ENCODE measurements around the gene SPINK1. TPM values are rescaled to one million over a fixed set of nuclear protein-coding genes. Genes with fewer than 3 reads are reported as not detected.

Gene SPINK1
- total and polyA plus RNA-seq, 7 donors, result 4.6 to 537 (median 224) TPM; not detected in 3

GRCh38 chr5:147851578-147851977 lies 20.1 kb upstream of the SPINK1 start:
- no peak overlapping the region for H3K4me3 ChIP-seq
- no peak for DNase-seq
- WGBS, 2 donors, result 92 to 96% methylated on average over 3 of the region's 3 CpGs
- no peak for TF ChIP-seq POLR2A (IDR thresholded peaks at IDR 0.05)
- H3K4me1 ChIP-seq, result no peaks in the 10 kb centered on the region
- H3K36me3 ChIP-seq, result no peaks in the 10 kb centered on the region
- H3K9me3 ChIP-seq, result no peaks in the 10 kb centered on the region
- no peaks in the 10 kb centered on the region for H3K27me3 ChIP-seq
- H3K27ac ChIP-seq, result no peak overlapping the region
- intact Hi-C loops (cut with DNase I), result no loop called here

GRCh38 chr5:147849226-147849625 lies 17.8 kb upstream of the SPINK1 start:
- Histone ChIP-seq H3K4me3 (no peak overlapping the region), H3K9me3 (no peaks in the 10 kb centered on the region), H3K27ac (no peak overlapping the region), H3K27me3 (no peaks in the 10 kb centered on the region), H3K4me1 (no peaks in the 10 kb centered on the region), H3K36me3 (no peaks in the 10 kb centered on the region)
- TF ChIP-seq EP300 (IDR thresholded peaks at IDR 0.05) (no peak), POLR2AphosphoS5 (IDR thresholded peaks at IDR 0.05) (no peak), CTCF (IDR thresholded peaks at IDR 0.05) (no peak), POLR2A (IDR thresholded peaks at IDR 0.05) (no peak)
- intact Hi-C loops (cut with DNase I), result no loop called here
- DNase-seq, result no peak
- 69 to 88% methylated on average over 2 of the region's 2 CpGs for WGBS, 2 donors

- no peak for TF ChIP-seq EP300 (IDR thresholded peaks at IDR 0.05)
- TF ChIP-seq POLR2A (IDR thresholded peaks at IDR 0.05), result no peak
- TF ChIP-seq CTCF (IDR thresholded peaks at IDR 0.05), result no peak
- TF ChIP-seq POLR2AphosphoS5 (IDR thresholded peaks at IDR 0.05), result no peak
- intact Hi-C loops (cut with DNase I), result no loop called here
- no peak overlapping the region for H3K4me3 ChIP-seq
- no peaks in the 10 kb centered on the region for H3K27me3 ChIP-seq
- 92 to 94% methylated on average over 4 of the region's 4 CpGs for WGBS, 2 donors
- no peaks in the 10 kb centered on the region for H3K4me1 ChIP-seq
- no peaks in the 10 kb centered on the region for H3K36me3 ChIP-seq
- DNase-seq, result no peak
- no peaks in the 10 kb centered on the region for H3K9me3 ChIP-seq
- no peak overlapping the region for H3K27ac ChIP-seq
Observed at GRCh38 chr5:147845618-147846017, 14.1 kb upstream of the SPINK1 start.

GRCh38 chr5:147844846-147845245 lies 13.4 kb upstream of the SPINK1 start:
- no peaks in the 10 kb centered on the region for H3K27me3 ChIP-seq
- 52 to 54% methylated on average over 3 of the region's 3 CpGs for WGBS, 2 donors
- no peak overlapping the region for H3K4me3 ChIP-seq
- no peaks in the 10 kb centered on the region for H3K4me1 ChIP-seq
- H3K27ac ChIP-seq, result no peak overlapping the region
- no peaks in the 10 kb centered on the region for H3K9me3 ChIP-seq
- no peak for DNase-seq
- intact Hi-C loops (cut with DNase I), result no loop called here
- no peaks in the 10 kb centered on the region for H3K36me3 ChIP-seq
- TF ChIP-seq POLR2A (IDR thresholded peaks at IDR 0.05) (no peak), EP300 (IDR thresholded peaks at IDR 0.05) (no peak), CTCF (IDR thresholded peaks at IDR 0.05) (no peak), POLR2AphosphoS5 (IDR thresholded peaks at IDR 0.05) (no peak)

GRCh38 chr5:147842869-147843268 lies 11.4 kb upstream of the SPINK1 start:
- TF ChIP-seq POLR2A (IDR thresholded peaks at IDR 0.05) (no peak), CTCF (IDR thresholded peaks at IDR 0.05) (no peak), EP300 (IDR thresholded peaks at IDR 0.05) (no peak)
- H3K9me3 ChIP-seq, result no peaks in the 10 kb centered on the region
- DNase-seq, result no peak
- no peaks in the 10 kb centered on the region for H3K4me1 ChIP-seq
- 70 to 75% methylated on average over 2 of the region's 2 CpGs for WGBS, 2 donors
- intact Hi-C loops (cut with DNase I), result no loop called here
- H3K27ac ChIP-seq, result no peak overlapping the region
- H3K4me3 ChIP-seq, result no peak overlapping the region
- H3K36me3 ChIP-seq, result no peaks in the 10 kb centered on the region
- H3K27me3 ChIP-seq, result no peaks in the 10 kb centered on the region
